OCI-LY1 (cell line): ENCODE data around the gene RETN.

Experiments
- CTCF ChIP-seq: fragments of 200-600 bp; sonication (generic), shearing (Covaris generic); IDR thresholded peaks from 2 replicates; pipeline ENCODE4 v1.5.1; 2017; ENCODE audit warnings: mild to moderate bottlenecking, antibody characterized with exemption, low read length, moderate library complexity, mixed read lengths
- EZH2 ChIP-seq: fragments of 200-600 bp; sonication (generic), shearing (Covaris generic); IDR thresholded peaks from 2 replicates; pipeline ENCODE4 v1.8.0; 2017; ENCODE audit warnings: borderline replicate concordance, mixed run types, mild to moderate bottlenecking, antibody characterized with exemption, low read length, moderate library complexity, mixed read lengths

- no peak for TF ChIP-seq CTCF
- TF ChIP-seq EZH2, result no peak
Measured at GRCh38 chr19:7654401-7654800, 14.4 kb upstream of the RETN start.
